MCF 10A (cell line): ENCODE measurements around the gene BTG2. TPM values are rescaled to one million over a fixed set of nuclear protein-coding genes. Genes with fewer than 3 reads are reported as not detected.
"Not testable (repeated sequence)": the region's sequence is repeated elsewhere in the genome, so short reads cannot be mapped to it uniquely, and the experiment has no call there.

Experiments
- Bru-seq: library from RNA; stranded (reverse); fragments of 400-500 nt; gene quantifications from one replicate; lab custom pipeline; 2021; lab: Mats Ljungman, UMichigan
- BruChase-seq, 2 experiments: library from RNA; stranded (reverse); fragments of 400-500 nt; gene quantifications; one replicate each; lab custom pipeline; 2021; lab: Mats Ljungman, UMichigan
- BruUV-seq: library from RNA; stranded (reverse); fragments of 400-500 nt; replicated peaks from 2 replicates; lab custom pipeline; 2021; lab: Mats Ljungman, UMichigan
- CTCF ChIA-PET: fragments of 300-600 bp; sonication (Branson Sonifier 250); formaldehyde crosslinking; extraction: SDS; loops from one replicate; lab custom pipeline; 2021; ENCODE audit warnings: antibody characterized with exemption, inconsistent platforms; lab: Yijun Ruan, JAX
- POLR2A ChIA-PET: fragments of 300-600, 350-650 bp; sonication (Branson Sonifier 250); formaldehyde crosslinking; extraction: SDS; loops from one replicate; lab custom pipeline; 2020; ENCODE audit warnings: antibody characterized with exemption, inconsistent platforms; lab: Yijun Ruan, JAX
- DNase-seq: peaks from one replicate; pipeline ENCODE4 v3.0.0-alpha.2; 2018; ENCODE audit not compliant: unreplicated experiment
- H3K27ac Mint-ChIP-seq: one replicate; pipeline ENCODE4 v1.8.0; 2022; ENCODE audit warnings: mild to moderate bottlenecking, low read depth, mixed read lengths; ENCODE audit not compliant: unreplicated experiment
- H3K27me3 Mint-ChIP-seq: one replicate; pipeline ENCODE4 v1.8.0; 2022; ENCODE audit warnings: mixed read lengths; ENCODE audit not compliant: insufficient read depth, unreplicated experiment
- H3K36me3 Mint-ChIP-seq: one replicate; pipeline ENCODE4 v1.8.0; 2022; ENCODE audit warnings: mild to moderate bottlenecking, moderate library complexity, mixed read lengths; ENCODE audit not compliant: insufficient read depth, unreplicated experiment
- H3K4me1 Mint-ChIP-seq: one replicate; pipeline ENCODE4 v1.8.0; 2022; ENCODE audit warnings: mixed read lengths; ENCODE audit not compliant: insufficient read depth, unreplicated experiment
- H3K4me3 Mint-ChIP-seq: one replicate; pipeline ENCODE4 v1.8.0; 2022; ENCODE audit warnings: mild to moderate bottlenecking, moderate library complexity, mixed read lengths; ENCODE audit not compliant: unreplicated experiment
- H3K9me3 Mint-ChIP-seq: one replicate; pipeline ENCODE4 v1.8.0; 2022; ENCODE audit warnings: mixed read lengths; ENCODE audit not compliant: unreplicated experiment
- CTCF ChIP-seq: fragments of 200-600 bp; IDR thresholded peaks from one replicate; pipeline ENCODE4 v1.8.0; 2022; ENCODE audit warnings: antibody characterized with exemption, mild to moderate bottlenecking; ENCODE audit not compliant: unreplicated experiment
- intact Hi-C: fragments of 100-400 bp; cut with micrococcal nuclease; formaldehyde crosslinking; loops from 2 replicates; pipeline ENCODE4 v1.14.1; 2022
- long read RNA-seq: library from polyadenylated mRNA; stranded (forward); transcript quantifications from one replicate; pipeline ENCODE4 v2.0.0, GENCODE V29; 2022
- total RNA-seq: library from RNA; stranded (reverse); gene quantifications from 2 replicates; pipeline ENCODE4 v1.2.3, GENCODE V29; 2022

The BTG2 gene, protein sequence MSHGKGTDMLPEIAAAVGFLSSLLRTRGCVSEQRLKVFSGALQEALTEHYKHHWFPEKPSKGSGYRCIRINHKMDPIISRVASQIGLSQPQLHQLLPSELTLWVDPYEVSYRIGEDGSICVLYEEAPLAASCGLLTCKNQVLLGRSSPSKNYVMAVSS
- total RNA-seq (39.8 and 44.4 TPM in 2 replicates), Bru-seq, nascent RNA (percentile 96 among the genes with signal in this experiment), BruChase-seq, experiment 1, labeled RNA remaining after a 6-hour chase (percentile 75 among the genes with signal in this experiment), BruChase-seq, experiment 2, labeled RNA remaining after a 2-hour chase (percentile 96 among the genes with signal in this experiment)
- long read RNA-seq, transcript BTG2-201 (2 exons, 2,712 nt), result major isoform, 70 of 79 reads
- long read RNA-seq, partial matches to known transcripts, result 0 of 79 reads
- long read RNA-seq, other reads (novel, unspliced or antisense), result 9 of 79 reads

DNA sequence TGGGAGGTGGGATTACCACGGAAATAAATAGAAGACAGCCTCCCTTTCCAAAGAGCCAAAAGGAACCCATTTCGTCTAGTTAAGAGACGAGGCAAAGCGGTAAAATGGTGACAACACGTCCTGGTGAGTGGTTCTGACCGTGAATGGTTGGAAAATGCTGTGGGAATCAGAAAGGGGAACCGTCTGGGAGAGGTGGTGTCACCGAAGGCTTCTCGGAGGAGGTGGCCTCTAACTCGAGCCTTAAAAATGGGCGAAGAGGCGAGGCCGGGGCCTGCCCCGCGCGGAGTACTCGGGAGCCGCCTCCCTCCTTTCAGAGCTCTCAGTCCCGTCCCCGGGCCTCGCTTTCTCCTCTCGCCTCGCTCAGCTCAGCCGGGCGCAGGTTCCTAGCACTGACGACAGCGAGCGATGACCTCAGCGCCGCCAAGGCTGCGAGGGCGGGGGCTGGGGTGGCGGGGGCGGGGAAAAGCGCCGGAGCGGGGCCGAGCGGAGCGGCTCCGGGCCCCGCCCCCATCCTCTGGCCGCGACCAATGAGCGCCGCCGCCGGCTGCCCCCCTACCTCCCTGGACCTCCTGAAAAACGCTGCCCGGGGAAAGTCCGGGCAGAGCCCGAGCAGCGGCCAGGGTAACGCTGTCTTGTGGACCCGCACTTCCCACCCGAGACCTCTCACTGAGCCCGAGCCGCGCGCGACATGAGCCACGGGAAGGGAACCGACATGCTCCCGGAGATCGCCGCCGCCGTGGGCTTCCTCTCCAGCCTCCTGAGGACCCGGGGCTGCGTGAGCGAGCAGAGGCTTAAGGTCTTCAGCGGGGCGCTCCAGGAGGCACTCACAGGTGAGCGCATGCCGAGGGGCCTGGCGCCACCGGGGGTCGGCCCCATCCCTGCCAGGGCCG, at the start of gene BTG2:
BTG2 (plus strand) TSS at position 601 of the 890 bp plus-strand sequence; CDS start at position 689, 88 bp downstream.
- Mint-ChIP-seq H3K9me3 (no peaks in the 10 kb centered on the region), H3K27ac (peak within 1 kb of the TSS; percentile 6), H3K4me1 (peaks cover 48% of the 10 kb centered on the region), H3K4me3 (peak within 1 kb of the TSS; percentile 71), H3K36me3 (peaks cover 46% of the 10 kb centered on the region), H3K27me3 (no peaks in the 10 kb centered on the region)
- ChIA-PET POLR2A (interaction anchor here (0.6 to 10.5 kb wide), 21 partner anchors 10 to 1106 kb away, joined by 3 to 238 read pairs (median 5); partner anchors contain the start of genes OPTC, RABIF and TMEM183A), CTCF (interaction anchor here (0.6 to 10.1 kb wide), 14 partner anchors 11 to 305 kb away, joined by 3 to 195 read pairs (median 16); no protein-coding TSS in a partner anchor)
- intact Hi-C loops, result no loop called here
- peak; percentile 96 for DNase-seq
- TF ChIP-seq CTCF, result no peak
- TSS peak; percentile 83 for BruUV-seq

DNA sequence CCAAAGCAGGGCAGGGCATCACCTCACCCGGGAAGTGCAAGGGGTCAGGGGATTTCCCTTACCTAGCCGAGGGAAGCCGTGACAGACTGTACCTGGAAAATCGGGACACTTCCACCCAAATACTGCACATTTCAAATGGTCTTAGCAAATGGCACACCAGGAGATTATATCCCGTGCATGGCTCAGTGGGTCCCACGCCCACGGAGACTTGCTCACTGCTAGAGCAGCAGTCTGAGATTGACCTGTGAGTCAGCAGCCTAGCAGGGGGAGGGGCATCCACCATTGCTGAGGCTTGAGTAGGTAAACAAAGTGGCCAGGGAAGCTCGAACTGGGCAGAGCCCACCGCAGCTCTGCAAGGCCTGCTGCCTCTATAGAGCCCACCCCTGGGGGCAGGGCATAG, 48.7 kb upstream of the BTG2 start:
- H3K9me3 Mint-ChIP-seq, result peaks cover 14% of the 10 kb centered on the region
- H3K4me1 Mint-ChIP-seq, intact Hi-C loops, H3K36me3 Mint-ChIP-seq, DNase-seq, H3K27ac Mint-ChIP-seq, BruUV-seq, POLR2A ChIA-PET, H3K4me3 Mint-ChIP-seq: not testable (repeated sequence)
- peaks cover 78% of the 10 kb centered on the region for H3K27me3 Mint-ChIP-seq
- CTCF ChIA-PET, result interaction anchor here (0.6 to 3.8 kb wide), 2 partner anchors 12 to 231 kb away, joined by 6 to 68 read pairs; no protein-coding TSS in a partner anchor

- POLR2A ChIA-PET, result interaction anchor here (1.2 kb wide), 1 partner anchor 198 kb away, joined by 3 read pairs; no protein-coding TSS in a partner anchor
- no TSS peak for BruUV-seq
- intact Hi-C loops, result no loop called here
- no peak for DNase-seq
- Mint-ChIP-seq H3K27me3 (peaks cover 52% of the 10 kb centered on the region), H3K9me3 (no peaks in the 10 kb centered on the region), H3K4me3 (no peak overlapping the region), H3K27ac (no peak overlapping the region), H3K4me1 (peaks cover 12% of the 10 kb centered on the region), H3K36me3 (no peaks in the 10 kb centered on the region)
- CTCF ChIA-PET, result interaction anchor here (0.8 to 27.4 kb wide), 10 partner anchors 8 to 225 kb away, joined by 3 to 980 read pairs (median 5); no protein-coding TSS in a partner anchor
- no peak for TF ChIP-seq CTCF
Measured at GRCh38 chr1:203263496-203263895, 41.8 kb upstream of the BTG2 start.

GRCh38 chr1:203264052-203264501, 41.2 kb upstream of the BTG2 start:
- BruUV-seq, result no TSS peak
- Mint-ChIP-seq H3K27me3 (peaks cover 47% of the 10 kb centered on the region), H3K9me3 (no peaks in the 10 kb centered on the region), H3K27ac (no peak overlapping the region), H3K4me3 (no peak overlapping the region), H3K36me3 (no peaks in the 10 kb centered on the region), H3K4me1 (peaks cover 12% of the 10 kb centered on the region)
- intact Hi-C loops, result no loop called here
- ChIA-PET CTCF (interaction anchor here (1.2 to 27.4 kb wide), 11 partner anchors 9 to 240 kb away, joined by 3 to 980 read pairs (median 6); no protein-coding TSS in a partner anchor), POLR2A (interaction anchor here (0.7 to 1.1 kb wide), 2 partner anchors 9 to 239 kb away, joined by 3 read pairs; no protein-coding TSS in a partner anchor)
- DNase-seq, result no peak
- TF ChIP-seq CTCF, result no peak
